ENCODE measurements around the gene HSPB9.

- TF ChIP-seq CTCF (conservative IDR thresholded peaks at IDR 0.05; ENCODE audit: low read depth, low read length), result no peak
- TF ChIP-seq EZH2 (IDR thresholded peaks at IDR 0.05; ENCODE audit: borderline replicate concordance, low read depth, low read length, poor library complexity, severe bottlenecking), result no peak
Measured at GRCh38 chr17:42165751-42166150, 43.1 kb downstream of the HSPB9 start.
